ENCODE results near the gene CRY1. TPM values are rescaled to one million over a fixed set of nuclear protein-coding genes. Genes with fewer than 3 reads are reported as not detected.
A peak's percentile ranks its signal among the peaks of the same experiment; 100 is the strongest.

The CRY1 gene
- total RNA-seq, 2 experiments from 2014 or later = 70.7 to 77.4 TPM

DNA sequence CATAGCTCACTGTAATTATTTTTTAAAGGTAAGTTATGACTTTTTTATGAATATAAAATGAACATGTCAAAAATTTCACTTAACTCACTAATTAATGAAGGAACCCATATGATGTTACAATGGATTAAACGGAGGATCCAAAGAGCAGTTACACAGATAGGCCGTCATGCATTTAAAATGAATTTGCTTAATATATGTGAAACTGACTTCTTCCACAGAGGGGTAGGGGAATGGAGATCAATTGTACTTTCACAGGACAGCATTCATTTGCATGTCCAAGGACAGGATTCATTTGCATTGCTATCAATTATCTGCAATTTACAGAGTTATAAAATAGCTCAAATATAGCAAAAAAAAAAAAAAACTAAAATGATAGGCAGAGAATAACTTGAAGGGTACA lies 6.6 kb upstream of the CRY1 start:
- Mint-ChIP-seq H3K9me3 (no peaks in the 10 kb centered on the region), H3K4me1 (ENCODE audit: low read depth) (no peaks in the 10 kb centered on the region), H3K36me3 (ENCODE audit: low read depth) (no peaks in the 10 kb centered on the region), H3K27ac (no peak overlapping the region), H3K4me3 (no peak overlapping the region), H3K27me3 (peaks cover 16% of the 10 kb centered on the region)
- Histone ChIP-seq H3K27ac (ENCODE audit: low read depth in 1 of 2, low read length in 2 of 2) (no peak overlapping the region), H3K27me3 (ENCODE audit: control insufficient read depth in 1 of 2, insufficient read depth in 2 of 2, low read length in 2 of 2) (no peaks in the 10 kb centered on the region), H3K9me3 (ENCODE audit: control insufficient read depth in 1 of 2, insufficient read depth in 1 of 2, low read length in 2 of 2) (peaks cover 0 to 8% of the 10 kb centered on the region in 2 experiments), H3K36me3 (ENCODE audit: insufficient read depth, low read length) (no peaks in the 10 kb centered on the region), H3K4me1 (ENCODE audit: insufficient read depth, low read length) (peaks cover 3% of the 10 kb centered on the region), H3K4me3 (ENCODE audit: low read length) (no peak overlapping the region)
- TF ChIP-seq CTCF (IDR thresholded peaks at IDR 0.05) = no peak
- intact Hi-C loops (cut with DNase I, micrococcal nuclease) = loop anchor here in 1 of 2 experiments (5.0 to 10.0 kb wide), 2 partner anchors 662 to 855 kb away; partner anchors contain the start of genes CKAP4 and PRDM4
- ATAC-seq (ENCODE audit: poor library complexity) (no peak), DNase-seq (no peak)
- ChIA-PET POLR2A (no interaction called here), CTCF (no interaction called here)

- Mint-ChIP-seq H3K27ac (no peak overlapping the region), H3K4me3 (no peak overlapping the region), H3K27me3 (peaks cover 16% of the 10 kb centered on the region), H3K4me1 (ENCODE audit: low read depth) (peaks cover 13% of the 10 kb centered on the region), H3K36me3 (ENCODE audit: low read depth) (peaks cover 9% of the 10 kb centered on the region), H3K9me3 (no peaks in the 10 kb centered on the region)
- H3K27me3 ChIP-seq (ENCODE audit: control insufficient read depth in 1 of 2, insufficient read depth in 2 of 2, low read length in 2 of 2) = no peaks in the 10 kb centered on the region
- TF ChIP-seq CTCF (IDR thresholded peaks at IDR 0.05) = no peak
- H3K4me1 ChIP-seq (ENCODE audit: insufficient read depth, low read length) = peaks cover 22% of the 10 kb centered on the region
- ATAC-seq (ENCODE audit: poor library complexity) (no peak), DNase-seq (no peak)
- POLR2A ChIA-PET = no interaction called here
- H3K36me3 ChIP-seq (ENCODE audit: insufficient read depth, low read length) = no peaks in the 10 kb centered on the region
- no peak overlapping the region for H3K4me3 ChIP-seq (ENCODE audit: low read length)
- no peak overlapping the region for H3K27ac ChIP-seq (ENCODE audit: low read depth in 1 of 2, low read length in 2 of 2)
- CTCF ChIA-PET = no interaction called here
- peaks cover 0 to 8% of the 10 kb centered on the region in 2 experiments for H3K9me3 ChIP-seq (ENCODE audit: control insufficient read depth in 1 of 2, insufficient read depth in 1 of 2, low read length in 2 of 2)
- intact Hi-C loops (cut with DNase I, micrococcal nuclease) = loop anchor here in 1 of 2 experiments (5.0 to 10.0 kb wide), 2 partner anchors 666 to 852 kb away; partner anchors contain the start of genes CKAP4 and PRDM4
Observed at GRCh38 chr12:107096571-107096970, 3.2 kb upstream of the CRY1 start.

- H3K27me3 ChIP-seq (ENCODE audit: control insufficient read depth in 1 of 2, insufficient read depth in 2 of 2, low read length in 2 of 2) = no peaks in the 10 kb centered on the region
- Mint-ChIP-seq H3K27ac (no peak overlapping the region), H3K4me3 (no peak overlapping the region), H3K4me1 (ENCODE audit: low read depth) (peaks cover 13% of the 10 kb centered on the region), H3K27me3 (peaks cover 10% of the 10 kb centered on the region), H3K9me3 (no peaks in the 10 kb centered on the region), H3K36me3 (ENCODE audit: low read depth) (peaks cover 9% of the 10 kb centered on the region)
- DNase-seq (no peak), ATAC-seq (ENCODE audit: poor library complexity) (no peak)
- H3K9me3 ChIP-seq (ENCODE audit: control insufficient read depth in 1 of 2, insufficient read depth in 1 of 2, low read length in 2 of 2) = peaks cover 0 to 8% of the 10 kb centered on the region in 2 experiments
- CTCF ChIA-PET = interaction anchor here (1.2 to 1.5 kb wide), 4 partner anchors 11 to 80 kb away, joined by 3 to 7 read pairs (median 5); no protein-coding TSS in a partner anchor
- H3K36me3 ChIP-seq (ENCODE audit: insufficient read depth, low read length) = no peaks in the 10 kb centered on the region
- H3K4me1 ChIP-seq (ENCODE audit: insufficient read depth, low read length) = peaks cover 31% of the 10 kb centered on the region
- TF ChIP-seq CTCF (IDR thresholded peaks at IDR 0.05) = no peak
- peak overlapping the region; percentile 99 for H3K27ac ChIP-seq (ENCODE audit: low read depth in 1 of 2, low read length in 2 of 2)
- intact Hi-C loops (cut with DNase I, micrococcal nuclease) = loop anchor here (1.0 to 10.0 kb wide), 8 partner anchors 67 to 1987 kb away; partner anchors contain the start of genes CKAP4 (in 1 of the 2), FICD (in 1 of the 2), MTERF2 (in 1 of the 2) and TCP11L2 (in 1 of the 2)
- H3K4me3 ChIP-seq (ENCODE audit: low read length) = peak overlapping the region; percentile 90
- POLR2A ChIA-PET = interaction anchor here (0.6 to 2.8 kb wide), 18 partner anchors 11 to 792 kb away, joined by 3 to 48 read pairs (median 4); partner anchors contain the start of genes MTERF2, POLR3B, TCP11L2 and TMEM263
Observed at GRCh38 chr12:107094183-107094448, 767 bp upstream of the CRY1 start.

Measured in CD4-positive, alpha-beta T cell (primary cell).